HepG2 (cell line): Measurements from ENCODE around the gene SIGLEC8.

Experiments used
- ARID2 ChIP-seq: sonication (generic); formaldehyde crosslinking; IDR thresholded peaks from 2 replicates; pipeline ENCODE4 v1.8.1; 2022; ENCODE audit warnings: mild to moderate bottlenecking, missing genetic modification reagents, borderline replicate concordance
- BRD4 ChIP-seq: sonication (generic); formaldehyde crosslinking; IDR thresholded peaks from 2 replicates; pipeline ENCODE4 v1.4.0; 2020; ENCODE audit warnings: missing genetic modification reagents
- FOXO1 ChIP-seq: sonication (generic); formaldehyde crosslinking; IDR thresholded peaks from 2 replicates; pipeline ENCODE4 v1.4.0; 2020; ENCODE audit warnings: missing genetic modification reagents
- FOXP1 ChIP-seq, 2 experiments: fragments of 450-650 bp in 1 of 2; IDR thresholded peaks; 2 replicates each; pipeline ENCODE4 v1.6.1; 2017 to 2018; ENCODE audit warnings: antibody characterized with exemption in 1 of 2
- JUND ChIP-seq: sonication (generic); formaldehyde crosslinking; IDR thresholded peaks from 2 replicates; pipeline ENCODE4 v1.8.0; 2022; ENCODE audit warnings: mild to moderate bottlenecking, missing genetic modification reagents
- NPAS2 ChIP-seq: sonication (generic); formaldehyde crosslinking; IDR thresholded peaks from 2 replicates; pipeline ENCODE4 v1.8.0; 2022; ENCODE audit warnings: mild to moderate bottlenecking, missing genetic modification reagents, borderline replicate concordance
- TAF1 ChIP-seq: sonication (generic); formaldehyde crosslinking; IDR thresholded peaks from 2 replicates; pipeline ENCODE4 v1.4.0; 2020; ENCODE audit warnings: missing genetic modification reagents
- ZFP36 ChIP-seq: fragments of 150-350 bp; IDR thresholded peaks from 2 replicates; pipeline ENCODE4 v1.6.1; 2018; ENCODE audit warnings: borderline replicate concordance, low read length, low read depth; ENCODE audit not compliant: partially characterized antibody
- ZNF101 ChIP-seq: sonication (generic); formaldehyde crosslinking; IDR thresholded peaks from 2 replicates; pipeline ENCODE4 v1.4.0; 2020; ENCODE audit warnings: mild to moderate bottlenecking, low read depth, missing genetic modification reagents, borderline replicate concordance
- ZNF792 ChIP-seq: IDR thresholded peaks from 2 replicates; pipeline ENCODE4 v1.6.1; 2016
- TF ChIP-seq, protein P1 (sequence below): sonication (generic); formaldehyde crosslinking; IDR thresholded peaks from 2 replicates; pipeline ENCODE4 v1.5.0; 2020; ENCODE audit warnings: mild to moderate bottlenecking, missing genetic modification reagents, moderate library complexity

DNA sequence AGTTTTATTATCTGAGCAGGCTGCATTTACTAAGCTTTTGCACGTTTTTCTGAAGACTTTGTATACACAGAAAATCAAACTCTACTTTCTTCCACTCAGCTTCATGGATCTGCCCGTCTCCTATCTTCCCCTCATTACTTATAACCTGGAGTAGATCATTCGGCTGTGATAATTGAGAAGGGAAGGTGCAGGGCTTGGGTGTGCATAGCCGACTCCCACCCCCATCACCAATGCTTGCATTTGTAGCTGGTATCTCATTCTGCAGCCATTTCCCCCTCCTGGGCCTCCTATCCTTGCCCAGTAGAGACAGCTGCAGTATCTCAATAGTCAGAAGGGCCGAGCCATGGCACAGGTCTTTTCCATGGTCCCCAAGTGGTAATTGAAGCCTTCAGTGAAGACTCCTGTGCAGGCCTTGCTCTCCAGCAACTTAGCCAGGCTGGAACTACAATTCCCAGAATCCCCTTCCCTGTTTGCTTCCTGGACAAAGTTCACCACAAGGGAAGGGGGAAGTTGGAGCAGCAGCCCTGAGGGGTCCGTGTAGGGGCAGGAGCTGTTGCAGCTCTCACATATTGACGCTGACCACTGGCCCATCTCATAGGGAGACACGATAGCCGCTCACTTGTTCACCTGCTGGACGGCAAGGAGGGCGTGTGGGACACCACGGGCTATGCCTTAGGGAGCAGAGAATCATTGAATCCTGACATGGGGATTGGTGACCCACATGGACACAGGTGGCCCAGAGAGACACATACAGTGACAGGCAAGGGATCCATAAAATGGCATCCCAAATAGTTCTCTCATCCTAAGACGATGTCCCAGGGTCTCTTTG lies 2.1 kb upstream of the SIGLEC8 start:
- no peak for TF ChIP-seq JUND (CRISPR knock-in tag)
- TF ChIP-seq FOXP1 (IDR thresholded peaks at IDR 0.05), result no peak
- no peak for TF ChIP-seq FOXP1 (CRISPR knock-in tag; IDR thresholded peaks at IDR 0.05)
- TF ChIP-seq, protein P1, sequence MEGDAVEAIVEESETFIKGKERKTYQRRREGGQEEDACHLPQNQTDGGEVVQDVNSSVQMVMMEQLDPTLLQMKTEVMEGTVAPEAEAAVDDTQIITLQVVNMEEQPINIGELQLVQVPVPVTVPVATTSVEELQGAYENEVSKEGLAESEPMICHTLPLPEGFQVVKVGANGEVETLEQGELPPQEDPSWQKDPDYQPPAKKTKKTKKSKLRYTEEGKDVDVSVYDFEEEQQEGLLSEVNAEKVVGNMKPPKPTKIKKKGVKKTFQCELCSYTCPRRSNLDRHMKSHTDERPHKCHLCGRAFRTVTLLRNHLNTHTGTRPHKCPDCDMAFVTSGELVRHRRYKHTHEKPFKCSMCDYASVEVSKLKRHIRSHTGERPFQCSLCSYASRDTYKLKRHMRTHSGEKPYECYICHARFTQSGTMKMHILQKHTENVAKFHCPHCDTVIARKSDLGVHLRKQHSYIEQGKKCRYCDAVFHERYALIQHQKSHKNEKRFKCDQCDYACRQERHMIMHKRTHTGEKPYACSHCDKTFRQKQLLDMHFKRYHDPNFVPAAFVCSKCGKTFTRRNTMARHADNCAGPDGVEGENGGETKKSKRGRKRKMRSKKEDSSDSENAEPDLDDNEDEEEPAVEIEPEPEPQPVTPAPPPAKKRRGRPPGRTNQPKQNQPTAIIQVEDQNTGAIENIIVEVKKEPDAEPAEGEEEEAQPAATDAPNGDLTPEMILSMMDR, result no peak
- TF ChIP-seq NPAS2 (CRISPR knock-in tag), result no peak
- no peak for TF ChIP-seq ZNF101 (CRISPR knock-in tag)
- TF ChIP-seq FOXO1, result no peak
- TF ChIP-seq ZFP36, result no peak
- no peak for TF ChIP-seq TAF1 (CRISPR knock-in tag)
- TF ChIP-seq BRD4 (CRISPR knock-in tag), result no peak
- no peak for TF ChIP-seq ZNF792 (CRISPR knock-in tag)
- TF ChIP-seq ARID2 (CRISPR knock-in tag), result no peak
